Thoracic aorta (tissue), 2 donors: ENCODE measurements around the gene CDK6. TPM values are rescaled to one million over a fixed set of nuclear protein-coding genes. Genes with fewer than 3 reads are reported as not detected.

Experiments used
- ATAC-seq: fragments of 150-250 bp; one replicate; pipeline ENCODE4 v1.8.0; 2017; ENCODE audit warnings: low read depth; ENCODE audit not compliant: insufficient number of reproducible peaks, low FRiP score
- DNase-seq: peaks from one replicate; pipeline ENCODE4 v3.0.0-alpha.2; 2020; ENCODE audit warnings: low spot score
- H3K27ac ChIP-seq, 2 donors: fragments of 200-600 bp; sonication (generic); 1 replicate in 1 of 2; 2 replicates in 1 of 2; pipeline ENCODE4 v1.5.1; 2016; ENCODE audit warnings: mild to moderate bottlenecking in 2 of 2, moderate library complexity in 2 of 2
- H3K27me3 ChIP-seq: fragments of 200-600 bp; sonication (generic); replicated peaks from 2 replicates; pipeline ENCODE4 v1.6.0; 2016; ENCODE audit warnings: mild to moderate bottlenecking; ENCODE audit not compliant: insufficient read depth
- H3K36me3 ChIP-seq: fragments of 200-600 bp; sonication (generic); one replicate; pipeline ENCODE4 v1.5.1; 2016
- H3K4me1 ChIP-seq, 2 donors: fragments of 200-600 bp; sonication (generic); 1 replicate in 1 of 2; 2 replicates in 1 of 2; pipeline versions ENCODE4 v1.5.1 to v1.6.0; 2016; ENCODE audit warnings: low read depth in 2 of 2, mild to moderate bottlenecking in 1 of 2; ENCODE audit not compliant: control insufficient read depth in 1 of 2
- H3K4me3 ChIP-seq: fragments of 200-600 bp; sonication (generic); 2 replicates; pipeline ENCODE4 v1.5.1; 2016; ENCODE audit warnings: mild to moderate bottlenecking
- H3K9me3 ChIP-seq: fragments of 200-600 bp; sonication (generic); 2 replicates; pipeline ENCODE4 v1.5.1; 2016
- total RNA-seq, 2 donors: library from RNA; depleted of rRNA; stranded (reverse); fragments of >200 nt; gene quantifications; one replicate each; pipeline versions ENCODE4 v1.1.0 to v1.2.3, GENCODE V29; 2016
- TF ChIP-seq, protein P1 (sequence below): fragments of 200-600 bp; sonication (generic); IDR thresholded peaks from one replicate; pipeline ENCODE4 v1.5.1; 2019; ENCODE audit warnings: antibody characterized with exemption

Gene CDK6
- total RNA-seq, 2 donors from 2014 or later: 25.5 to 31.8 TPM

DNA sequence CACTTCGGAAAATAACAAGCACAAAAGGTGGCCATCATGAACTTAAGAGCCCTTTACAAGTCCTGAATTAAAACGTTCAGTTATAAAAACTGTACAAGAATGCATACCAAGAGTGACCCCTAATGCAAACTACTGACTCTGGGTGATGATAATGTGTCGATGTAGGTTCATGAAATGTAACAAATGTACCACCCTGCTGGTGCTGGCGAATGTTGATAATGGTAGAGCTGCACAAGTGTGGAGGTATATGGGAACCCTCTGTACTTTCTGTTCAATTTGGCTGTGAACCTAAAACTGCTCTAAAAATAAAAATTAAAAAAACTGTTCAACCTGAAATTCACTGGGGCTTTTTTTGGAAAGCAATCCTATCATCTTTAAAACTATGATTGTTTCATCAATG, 249.5 kb downstream of the CDK6 start:
- Histone ChIP-seq H3K27me3 (no peaks in the 10 kb centered on the region), H3K9me3 (no peaks in the 10 kb centered on the region), H3K36me3 (no peaks in the 10 kb centered on the region), H3K27ac (no peak overlapping the region), H3K4me3 (no peak overlapping the region), H3K4me1 (peaks cover 23 to 47% of the 10 kb centered on the region in 2 donors)
- DNase-seq (no peak), ATAC-seq (no peak)
- TF ChIP-seq, protein P1, sequence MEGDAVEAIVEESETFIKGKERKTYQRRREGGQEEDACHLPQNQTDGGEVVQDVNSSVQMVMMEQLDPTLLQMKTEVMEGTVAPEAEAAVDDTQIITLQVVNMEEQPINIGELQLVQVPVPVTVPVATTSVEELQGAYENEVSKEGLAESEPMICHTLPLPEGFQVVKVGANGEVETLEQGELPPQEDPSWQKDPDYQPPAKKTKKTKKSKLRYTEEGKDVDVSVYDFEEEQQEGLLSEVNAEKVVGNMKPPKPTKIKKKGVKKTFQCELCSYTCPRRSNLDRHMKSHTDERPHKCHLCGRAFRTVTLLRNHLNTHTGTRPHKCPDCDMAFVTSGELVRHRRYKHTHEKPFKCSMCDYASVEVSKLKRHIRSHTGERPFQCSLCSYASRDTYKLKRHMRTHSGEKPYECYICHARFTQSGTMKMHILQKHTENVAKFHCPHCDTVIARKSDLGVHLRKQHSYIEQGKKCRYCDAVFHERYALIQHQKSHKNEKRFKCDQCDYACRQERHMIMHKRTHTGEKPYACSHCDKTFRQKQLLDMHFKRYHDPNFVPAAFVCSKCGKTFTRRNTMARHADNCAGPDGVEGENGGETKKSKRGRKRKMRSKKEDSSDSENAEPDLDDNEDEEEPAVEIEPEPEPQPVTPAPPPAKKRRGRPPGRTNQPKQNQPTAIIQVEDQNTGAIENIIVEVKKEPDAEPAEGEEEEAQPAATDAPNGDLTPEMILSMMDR: no peak

DNA sequence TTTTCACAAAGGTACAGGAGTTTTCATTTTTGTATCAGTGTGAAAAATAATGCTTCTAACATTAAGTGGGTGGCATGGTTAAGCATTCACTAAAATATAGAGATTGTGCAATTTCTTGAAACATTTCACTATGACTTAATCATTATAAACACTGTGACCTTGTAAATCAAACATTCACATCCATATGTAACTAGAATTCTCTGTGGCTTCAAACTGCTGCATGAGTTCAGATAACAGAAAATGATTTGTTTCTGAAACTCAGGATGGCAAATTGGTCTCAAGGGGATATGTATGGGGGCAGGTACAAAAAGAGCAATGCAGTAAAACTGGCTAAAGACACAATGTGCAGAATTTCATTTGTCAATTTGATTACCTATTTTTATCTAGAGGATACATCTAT, 250.0 kb downstream of the CDK6 start:
- Histone ChIP-seq H3K36me3 (no peaks in the 10 kb centered on the region), H3K27me3 (no peaks in the 10 kb centered on the region), H3K27ac (no peak overlapping the region), H3K4me1 (peaks cover 23 to 47% of the 10 kb centered on the region in 2 donors), H3K9me3 (no peaks in the 10 kb centered on the region), H3K4me3 (no peak overlapping the region)
- no peak for DNase-seq
- TF ChIP-seq, protein P1: no peak
- no peak for ATAC-seq

DNA sequence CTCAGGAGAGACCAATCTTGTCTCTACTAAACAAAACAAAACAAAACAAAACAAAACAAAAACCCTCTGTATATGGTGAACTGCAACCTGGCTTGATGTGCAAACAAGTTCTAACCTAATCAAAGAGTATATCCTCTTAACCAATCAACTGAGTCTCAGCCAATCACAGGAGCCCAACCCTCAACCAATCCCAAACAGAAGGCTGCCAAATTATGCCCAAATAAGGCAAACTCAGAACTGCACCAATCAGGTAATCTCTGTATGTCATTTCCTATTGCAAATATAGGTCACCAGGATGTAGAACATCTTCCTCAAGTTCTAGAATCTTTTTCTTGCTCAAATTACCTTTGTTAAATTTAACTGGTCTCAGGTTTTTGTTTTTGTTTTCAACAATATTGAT, 251.4 kb downstream of the CDK6 start:
- Histone ChIP-seq H3K4me3 (no peak overlapping the region), H3K4me1 (peaks cover 19 to 44% of the 10 kb centered on the region in 2 donors), H3K9me3 (no peaks in the 10 kb centered on the region), H3K27me3 (no peaks in the 10 kb centered on the region), H3K27ac (no peak overlapping the region), H3K36me3 (no peaks in the 10 kb centered on the region)
- DNase-seq (no peak), ATAC-seq (no peak)
- TF ChIP-seq, protein P1: no peak

DNA sequence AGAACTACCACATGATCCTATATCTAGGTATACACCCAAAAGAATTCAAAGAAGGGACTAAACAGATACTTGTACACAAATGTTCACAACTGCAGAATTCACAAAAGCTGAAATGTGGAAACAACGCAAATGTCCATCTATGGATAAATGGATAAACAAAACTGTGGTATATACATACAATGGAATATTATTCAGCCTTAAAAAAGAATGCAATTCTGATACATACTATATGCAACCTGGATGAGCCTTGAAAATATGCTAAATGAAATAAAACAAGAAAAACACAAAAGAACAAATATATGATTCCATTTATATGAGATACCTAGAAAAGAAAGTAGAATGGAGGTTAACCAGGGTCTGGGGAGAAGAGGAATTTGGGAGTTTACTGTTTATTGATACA, 253.4 kb downstream of the CDK6 start:
- no peak for DNase-seq
- ATAC-seq: no peak
- Histone ChIP-seq H3K27me3 (no peaks in the 10 kb centered on the region), H3K4me3 (no peak overlapping the region), H3K4me1 (peaks cover 8 to 30% of the 10 kb centered on the region in 2 donors), H3K27ac (no peak overlapping the region), H3K9me3 (no peaks in the 10 kb centered on the region), H3K36me3 (peaks cover 10% of the 10 kb centered on the region)
- TF ChIP-seq, protein P1: no peak

- ATAC-seq: no peak
- H3K4me1 ChIP-seq: no peaks in the 10 kb centered on the region
- no peak for DNase-seq
- no peaks in the 10 kb centered on the region for H3K9me3 ChIP-seq
- no peak overlapping the region for H3K4me3 ChIP-seq
- H3K27ac ChIP-seq: no peak overlapping the region
- H3K27me3 ChIP-seq: no peaks in the 10 kb centered on the region
- TF ChIP-seq, protein P1: no peak
- H3K36me3 ChIP-seq: peaks cover 21% of the 10 kb centered on the region
These were observed 260.1 kb downstream of the CDK6 start for GRCh38 chr7:92576296-92576695.
